NT2/D1 (cell line): ENCODE measurements around the gene EPB41.

ENCODE experiments used
- SUZ12 ChIP-seq: IDR thresholded peaks from 2 replicates; pipeline ENCODE4 v1.6.1; 2011; ENCODE audit not compliant: insufficient read length, insufficient read depth; ENCODE audit errors: extremely low read depth
- YY1 ChIP-seq: IDR thresholded peaks from 2 replicates; pipeline ENCODE4 v1.6.1; 2011; ENCODE audit not compliant: insufficient read length, insufficient read depth

GRCh38 chr1:28936528-28936927 is 22.2 kb downstream of the EPB41 start:
- TF ChIP-seq SUZ12 = no peak
- TF ChIP-seq YY1 = no peak
